ENCODE measurements around the gene ASS1. TPM values are rescaled to one million over a fixed set of nuclear protein-coding genes. Genes with fewer than 3 reads are reported as not detected.
A peak's percentile ranks its signal among the peaks of the same experiment; 100 is the strongest.
"Not testable (repeated sequence)": the region's sequence is repeated elsewhere in the genome, so short reads cannot be mapped to it uniquely, and the experiment has no call there.

Gene ASS1
- total RNA-seq: 2.9 and 3.3 TPM in 2 replicates

- peak; percentile 37 for DNase-seq (ENCODE audit: low spot score)
- H3K4me3 Mint-ChIP-seq: peak within 1 kb of the TSS; percentile 47
- H3K4me1 Mint-ChIP-seq (ENCODE audit: low read depth): peaks cover 7% of the 10 kb centered on the region
- H3K9me3 Mint-ChIP-seq: peaks cover 17% of the 10 kb centered on the region
- no peak within 1 kb of the TSS for H3K27ac Mint-ChIP-seq
- H3K36me3 Mint-ChIP-seq (ENCODE audit: low read depth): no peaks in the 10 kb centered on the region
- intact Hi-C loops (cut with micrococcal nuclease): no loop called here
- peaks cover 17% of the 10 kb centered on the region for H3K27me3 Mint-ChIP-seq (ENCODE audit: insufficient read depth)
Observed at GRCh38 chr9:130444565-130445221, at the start of gene ASS1. ASS1 (plus strand) TSS chr9:130444961; CDS start chr9:130452229, 7,268 bp downstream.

- Mint-ChIP-seq H3K27ac (no peak overlapping the region), H3K4me1 (ENCODE audit: low read depth) (no peaks in the 10 kb centered on the region), H3K27me3 (ENCODE audit: insufficient read depth) (no peaks in the 10 kb centered on the region), H3K4me3 (no peak overlapping the region), H3K36me3 (ENCODE audit: low read depth) (no peaks in the 10 kb centered on the region), H3K9me3 (no peaks in the 10 kb centered on the region)
- intact Hi-C loops (cut with micrococcal nuclease): no loop called here
- no peak for DNase-seq (ENCODE audit: low spot score)
Observed at GRCh38 chr9:130395810-130396435, 48.8 kb upstream of the ASS1 start.

- Mint-ChIP-seq H3K36me3 (ENCODE audit: low read depth) (no peaks in the 10 kb centered on the region), H3K4me3 (no peak overlapping the region), H3K27ac (no peak overlapping the region), H3K27me3 (ENCODE audit: insufficient read depth) (no peaks in the 10 kb centered on the region), H3K4me1 (ENCODE audit: low read depth) (no peaks in the 10 kb centered on the region), H3K9me3 (no peaks in the 10 kb centered on the region)
- DNase-seq (ENCODE audit: low spot score): no peak
- intact Hi-C loops (cut with micrococcal nuclease): no loop called here
Observed at GRCh38 chr9:130396581-130396980, 48.2 kb upstream of the ASS1 start.

- Mint-ChIP-seq H3K36me3 (ENCODE audit: low read depth) (no peaks in the 10 kb centered on the region), H3K9me3 (no peaks in the 10 kb centered on the region), H3K27ac (no peak overlapping the region), H3K4me1 (ENCODE audit: low read depth) (no peaks in the 10 kb centered on the region), H3K27me3 (ENCODE audit: insufficient read depth) (no peaks in the 10 kb centered on the region), H3K4me3 (no peak overlapping the region)
- intact Hi-C loops (cut with micrococcal nuclease): no loop called here
- DNase-seq (ENCODE audit: low spot score): no peak
Observed at GRCh38 chr9:130398487-130399240, 46.1 kb upstream of the ASS1 start.

- no peak for DNase-seq (ENCODE audit: low spot score)
- Mint-ChIP-seq H3K27me3 (ENCODE audit: insufficient read depth) (no peaks in the 10 kb centered on the region), H3K36me3 (ENCODE audit: low read depth) (no peaks in the 10 kb centered on the region), H3K4me3 (no peak overlapping the region), H3K9me3 (no peaks in the 10 kb centered on the region), H3K4me1 (ENCODE audit: low read depth) (no peaks in the 10 kb centered on the region), H3K27ac (no peak overlapping the region)
- intact Hi-C loops (cut with micrococcal nuclease): no loop called here
Observed at GRCh38 chr9:130399768-130400167, 45.0 kb upstream of the ASS1 start.

- no peaks in the 10 kb centered on the region for H3K27me3 Mint-ChIP-seq (ENCODE audit: insufficient read depth)
Observed at GRCh38 chr9:130400870-130401269, 43.9 kb upstream of the ASS1 start.

GRCh38 chr9:130401742-130402141 is 43.0 kb upstream of the ASS1 start:
- H3K9me3 Mint-ChIP-seq; H3K4me3 Mint-ChIP-seq; DNase-seq (ENCODE audit: low spot score); H3K27me3 Mint-ChIP-seq (ENCODE audit: insufficient read depth); H3K27ac Mint-ChIP-seq; H3K36me3 Mint-ChIP-seq (ENCODE audit: low read depth); H3K4me1 Mint-ChIP-seq (ENCODE audit: low read depth); intact Hi-C loops (cut with micrococcal nuclease): not testable (repeated sequence)

More at GRCh38 chr9:130400870-130401269, 43.9 kb upstream of the ASS1 start:
- Mint-ChIP-seq H3K36me3 (ENCODE audit: low read depth) (no peaks in the 10 kb centered on the region), H3K4me1 (ENCODE audit: low read depth) (no peaks in the 10 kb centered on the region), H3K4me3 (no peak overlapping the region), H3K27ac (no peak overlapping the region), H3K9me3 (no peaks in the 10 kb centered on the region)
- intact Hi-C loops (cut with micrococcal nuclease): no loop called here
- DNase-seq (ENCODE audit: low spot score): no peak

GRCh38 chr9:130402243-130402642 is 42.5 kb upstream of the ASS1 start:
- intact Hi-C loops (cut with micrococcal nuclease): no loop called here
- H3K36me3 Mint-ChIP-seq (ENCODE audit: low read depth): no peaks in the 10 kb centered on the region
- no peaks in the 10 kb centered on the region for H3K27me3 Mint-ChIP-seq (ENCODE audit: insufficient read depth)
- no peaks in the 10 kb centered on the region for H3K9me3 Mint-ChIP-seq
- no peaks in the 10 kb centered on the region for H3K4me1 Mint-ChIP-seq (ENCODE audit: low read depth)
- no peak overlapping the region for H3K4me3 Mint-ChIP-seq
- H3K27ac Mint-ChIP-seq: no peak overlapping the region
- no peak for DNase-seq (ENCODE audit: low spot score)

- H3K4me3 Mint-ChIP-seq: no peak overlapping the region
- no peaks in the 10 kb centered on the region for H3K9me3 Mint-ChIP-seq
- no peaks in the 10 kb centered on the region for H3K27me3 Mint-ChIP-seq (ENCODE audit: insufficient read depth)
- no peaks in the 10 kb centered on the region for H3K4me1 Mint-ChIP-seq (ENCODE audit: low read depth)
- no peak overlapping the region for H3K27ac Mint-ChIP-seq
- intact Hi-C loops (cut with micrococcal nuclease): no loop called here
- DNase-seq (ENCODE audit: low spot score): no peak
- no peaks in the 10 kb centered on the region for H3K36me3 Mint-ChIP-seq (ENCODE audit: low read depth)
Observed at GRCh38 chr9:130402645-130403440, 41.9 kb upstream of the ASS1 start.

- peaks cover 3% of the 10 kb centered on the region for H3K27me3 Mint-ChIP-seq (ENCODE audit: insufficient read depth)
- no peaks in the 10 kb centered on the region for H3K36me3 Mint-ChIP-seq (ENCODE audit: low read depth)
- no peaks in the 10 kb centered on the region for H3K4me1 Mint-ChIP-seq (ENCODE audit: low read depth)
- no peak overlapping the region for H3K27ac Mint-ChIP-seq
- H3K4me3 Mint-ChIP-seq: no peak overlapping the region
- H3K9me3 Mint-ChIP-seq: no peaks in the 10 kb centered on the region
- no peak for DNase-seq (ENCODE audit: low spot score)
- intact Hi-C loops (cut with micrococcal nuclease): no loop called here
Observed at GRCh38 chr9:130405657-130406257, 39.0 kb upstream of the ASS1 start.

- peaks cover 3% of the 10 kb centered on the region for H3K27me3 Mint-ChIP-seq (ENCODE audit: insufficient read depth)
- H3K9me3 Mint-ChIP-seq: no peaks in the 10 kb centered on the region
- no peak for DNase-seq (ENCODE audit: low spot score)
- no peak overlapping the region for H3K4me3 Mint-ChIP-seq
- no peaks in the 10 kb centered on the region for H3K4me1 Mint-ChIP-seq (ENCODE audit: low read depth)
- no peak overlapping the region for H3K27ac Mint-ChIP-seq
- no peaks in the 10 kb centered on the region for H3K36me3 Mint-ChIP-seq (ENCODE audit: low read depth)
- intact Hi-C loops (cut with micrococcal nuclease): no loop called here
Observed at GRCh38 chr9:130406278-130406895, 38.4 kb upstream of the ASS1 start.

All from activated T-helper 1 cell treated with anti-CD3 and anti-CD28 coated beads, Interleukin-12 subunit alpha, Interleukin-12 subunit beta, Interleukin-2, Interleukin-4 antibody, amounts not matched to agents 30 ng/mL and 10 ng/mL and 1 ng/mL, durations not matched to agents 14 hours and 24 hours and 36 hours (primary cell).